ENCODE results near the gene DUSP16.

Gene DUSP16

DNA sequence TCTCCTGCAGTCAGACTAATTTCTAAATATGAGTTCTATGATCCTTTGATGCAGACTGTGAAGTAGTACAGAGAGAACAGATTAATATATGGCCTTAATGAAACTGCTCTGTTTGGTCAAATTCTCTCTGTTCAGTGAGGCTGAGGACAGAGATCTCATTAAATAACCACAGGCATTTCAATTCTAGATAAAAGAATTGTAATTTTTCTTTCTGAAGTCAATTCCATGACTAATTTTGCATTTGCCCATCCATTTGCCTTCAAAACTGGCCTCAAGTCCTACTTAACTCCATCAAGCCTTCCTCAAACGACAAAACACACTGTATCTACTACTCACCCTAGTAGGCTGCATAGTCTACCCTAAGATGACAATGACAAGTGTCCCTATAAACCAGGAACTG, 67.1 kb downstream of the DUSP16 start:
- Histone ChIP-seq H3K27ac (no peak overlapping the region), H3K4me3 (no peak overlapping the region)
- no peak for DNase-seq (ENCODE audit: low spot score)
- TF ChIP-seq, protein P1, sequence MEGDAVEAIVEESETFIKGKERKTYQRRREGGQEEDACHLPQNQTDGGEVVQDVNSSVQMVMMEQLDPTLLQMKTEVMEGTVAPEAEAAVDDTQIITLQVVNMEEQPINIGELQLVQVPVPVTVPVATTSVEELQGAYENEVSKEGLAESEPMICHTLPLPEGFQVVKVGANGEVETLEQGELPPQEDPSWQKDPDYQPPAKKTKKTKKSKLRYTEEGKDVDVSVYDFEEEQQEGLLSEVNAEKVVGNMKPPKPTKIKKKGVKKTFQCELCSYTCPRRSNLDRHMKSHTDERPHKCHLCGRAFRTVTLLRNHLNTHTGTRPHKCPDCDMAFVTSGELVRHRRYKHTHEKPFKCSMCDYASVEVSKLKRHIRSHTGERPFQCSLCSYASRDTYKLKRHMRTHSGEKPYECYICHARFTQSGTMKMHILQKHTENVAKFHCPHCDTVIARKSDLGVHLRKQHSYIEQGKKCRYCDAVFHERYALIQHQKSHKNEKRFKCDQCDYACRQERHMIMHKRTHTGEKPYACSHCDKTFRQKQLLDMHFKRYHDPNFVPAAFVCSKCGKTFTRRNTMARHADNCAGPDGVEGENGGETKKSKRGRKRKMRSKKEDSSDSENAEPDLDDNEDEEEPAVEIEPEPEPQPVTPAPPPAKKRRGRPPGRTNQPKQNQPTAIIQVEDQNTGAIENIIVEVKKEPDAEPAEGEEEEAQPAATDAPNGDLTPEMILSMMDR (IDR thresholded peaks at IDR 0.05): no peak

DNA sequence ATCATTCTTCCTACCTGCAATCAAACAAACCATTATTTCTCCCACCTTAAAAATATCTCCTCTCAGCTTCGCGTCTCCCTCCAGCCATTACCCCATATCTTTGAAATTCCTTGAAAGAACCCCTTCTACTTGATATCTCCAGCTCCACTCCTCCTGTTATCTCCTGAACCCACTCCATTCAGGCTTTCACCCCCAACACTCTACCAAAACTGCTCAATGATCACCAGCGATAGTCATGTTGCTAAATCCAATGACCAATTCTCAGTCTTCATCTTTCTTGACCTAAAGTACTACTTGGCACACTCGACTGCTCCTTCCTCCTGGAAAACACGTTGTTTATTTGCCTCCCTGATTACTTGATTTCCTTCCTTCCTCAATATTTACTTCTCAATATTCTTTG, 70.1 kb downstream of the DUSP16 start:
- TF ChIP-seq, protein P1 (IDR thresholded peaks at IDR 0.05): no peak
- DNase-seq (ENCODE audit: low spot score): no peak
- Histone ChIP-seq H3K27ac (no peak overlapping the region), H3K4me3 (no peak overlapping the region)

DNA sequence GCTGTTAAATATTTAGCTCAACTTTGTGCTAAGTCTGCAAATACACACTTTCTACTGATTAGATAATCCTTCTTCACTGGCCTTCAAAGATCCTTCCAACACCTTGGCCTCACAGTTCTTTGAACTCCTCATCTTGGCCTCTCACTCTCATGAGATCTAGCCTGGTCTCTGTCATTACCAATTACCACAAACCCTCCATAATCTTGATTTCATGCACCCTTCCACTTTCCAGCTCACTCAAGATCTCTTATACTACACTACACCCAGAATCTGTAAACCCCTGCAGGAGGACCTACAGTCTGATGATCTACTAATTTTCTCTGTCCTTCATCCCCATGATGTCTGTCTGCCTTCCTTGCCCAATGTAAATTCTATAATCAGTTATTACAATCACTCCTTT, 71.1 kb downstream of the DUSP16 start:
- H3K4me3 ChIP-seq: no peak overlapping the region
- TF ChIP-seq, protein P1 (IDR thresholded peaks at IDR 0.05): no peak
- no peak for DNase-seq (ENCODE audit: low spot score)
- no peak overlapping the region for H3K27ac ChIP-seq

DNA sequence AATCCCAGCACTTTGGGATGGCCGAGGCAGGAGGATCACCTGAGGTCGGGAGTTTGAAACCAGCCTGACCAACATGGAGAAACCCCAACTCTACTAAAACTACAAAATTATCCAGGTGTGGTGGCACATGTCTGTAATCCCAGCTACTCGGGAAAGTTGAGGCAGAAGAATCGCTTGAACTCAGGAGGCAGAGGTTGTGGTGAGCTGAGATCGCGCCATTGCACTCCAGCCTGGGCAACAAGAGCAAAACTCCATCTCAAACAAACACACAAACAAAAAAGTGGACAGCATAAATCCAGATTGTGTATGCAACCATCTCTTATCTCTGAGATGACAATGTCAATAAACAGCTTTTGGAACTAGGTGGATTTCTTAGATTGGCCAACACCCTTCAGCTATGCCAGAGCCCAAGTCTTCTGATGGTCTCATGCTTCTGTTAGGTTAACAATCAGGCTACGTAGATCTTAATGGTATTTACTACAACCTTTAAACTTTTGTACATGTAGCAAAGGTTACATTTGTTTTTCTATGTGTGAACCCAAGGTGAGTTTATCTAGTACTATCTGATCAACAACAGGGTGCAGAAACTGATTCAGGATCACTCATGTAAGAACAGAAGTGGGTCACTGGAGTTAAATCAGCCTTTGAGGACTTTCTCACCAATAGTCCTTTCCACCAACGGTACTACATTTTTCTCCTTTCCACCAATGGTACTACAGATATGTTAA, 73.7 kb downstream of the DUSP16 start:
- no peak for DNase-seq (ENCODE audit: low spot score)
- no peak overlapping the region for H3K27ac ChIP-seq
- H3K4me3 ChIP-seq: no peak overlapping the region
- TF ChIP-seq, protein P1 (IDR thresholded peaks at IDR 0.05): no peak

DNA sequence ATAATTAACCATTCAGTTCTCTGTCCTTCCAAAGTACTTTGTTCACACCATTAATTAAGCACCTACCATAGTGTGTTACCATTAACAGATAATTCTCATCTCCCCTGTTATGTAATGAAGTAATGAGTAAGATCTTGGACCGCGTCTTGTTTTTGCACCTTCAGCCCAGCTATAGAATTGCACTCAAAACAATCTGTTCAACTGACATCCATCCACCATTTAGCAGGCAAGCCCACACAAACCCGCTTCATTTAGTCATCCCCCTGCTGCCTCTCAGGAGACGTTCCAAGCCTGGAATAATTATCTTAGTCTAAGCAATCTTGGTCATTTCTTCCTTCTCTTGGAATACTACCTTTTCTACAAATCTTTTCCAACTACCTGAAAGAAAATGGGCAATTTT, 74.4 kb downstream of the DUSP16 start:
- H3K27ac ChIP-seq: no peak overlapping the region
- no peak overlapping the region for H3K4me3 ChIP-seq
- no peak for DNase-seq (ENCODE audit: low spot score)
- TF ChIP-seq, protein P1 (IDR thresholded peaks at IDR 0.05): no peak

DNA sequence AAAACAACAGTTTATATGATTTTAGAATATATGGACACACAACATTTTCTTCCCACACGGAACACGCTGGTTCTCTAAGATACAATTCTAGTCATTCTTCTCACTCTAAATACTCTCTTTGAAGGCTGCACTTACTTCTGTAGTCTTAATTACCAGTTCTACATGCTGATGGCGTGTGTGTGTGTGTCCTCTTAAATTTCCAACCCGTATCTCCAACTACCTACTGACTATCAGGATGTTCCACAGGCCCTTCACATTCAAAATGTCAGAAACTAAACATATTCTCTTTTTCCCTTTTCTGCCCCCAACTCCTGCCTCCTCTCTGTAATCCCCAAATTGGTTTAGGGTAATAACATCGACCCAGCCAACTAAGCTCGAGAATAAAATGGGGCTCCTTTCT, 75.2 kb downstream of the DUSP16 start:
- DNase-seq (ENCODE audit: low spot score): no peak
- Histone ChIP-seq H3K27ac (no peak overlapping the region), H3K4me3 (no peak overlapping the region)
- TF ChIP-seq, protein P1 (IDR thresholded peaks at IDR 0.05): no peak

DNA sequence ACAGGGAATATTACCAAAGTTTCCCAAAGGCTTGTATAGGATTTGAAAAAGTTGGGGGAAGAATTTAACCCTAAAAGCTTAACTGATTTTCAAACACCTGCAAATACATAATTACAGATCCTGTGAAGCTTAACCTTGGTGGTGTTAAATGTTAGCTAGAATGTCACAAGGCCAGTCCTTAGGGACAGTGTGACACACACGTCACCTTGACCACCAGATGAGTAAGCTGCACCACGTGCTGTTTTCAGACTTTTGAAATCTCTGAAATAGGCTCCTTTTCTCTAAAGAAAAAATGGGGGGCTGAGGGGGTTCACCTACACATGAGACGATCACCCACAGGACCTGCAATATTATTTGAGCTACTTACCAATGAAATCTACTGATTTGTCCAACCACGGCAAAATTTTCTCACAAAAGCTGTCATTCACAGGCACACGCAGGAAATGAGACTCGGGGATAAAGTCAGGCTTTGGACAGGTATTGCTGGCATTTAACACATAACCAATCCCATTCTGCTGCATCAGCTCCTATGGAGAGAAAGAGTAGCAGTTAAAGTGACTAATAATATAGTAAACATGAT, 75.9 kb downstream of the DUSP16 start:
- DNase-seq (ENCODE audit: low spot score): no peak
- no peak overlapping the region for H3K27ac ChIP-seq
- TF ChIP-seq, protein P1 (IDR thresholded peaks at IDR 0.05): no peak
- H3K4me3 ChIP-seq: no peak overlapping the region
